ENCODE data around the gene TMEM231.

- TF ChIP-seq CTCF (IDR thresholded peaks at IDR 0.05) (no peak), POLR2A (IDR thresholded peaks at IDR 0.05) (no peak)
Observed at GRCh38 chr16:75566758-75567255, 10.8 kb upstream of the TMEM231 start.

Measured in heart left ventricle (tissue), 13 donors.